Ascending aorta (tissue), 2 donors: ENCODE results near the gene ATF3. TPM values are rescaled to one million over a fixed set of nuclear protein-coding genes. Genes with fewer than 3 reads are reported as not detected.

Experiments
- DNase-seq, 2 donors: peaks; one replicate each; pipeline ENCODE4 v3.0.0-alpha.2; 2019; ENCODE audit warnings: low spot score in 2 of 2
- H3K27ac ChIP-seq, 2 donors: fragments of 200-600 bp; sonication (generic); one replicate each; pipeline ENCODE4 v1.5.1; 2016 to 2017; ENCODE audit warnings: mild to moderate bottlenecking in 1 of 2
- H3K27me3 ChIP-seq: fragments of 200-600 bp; sonication (generic); one replicate; pipeline ENCODE4 v1.5.1; 2017
- H3K36me3 ChIP-seq, 2 donors: fragments of 200-600 bp; sonication (generic); one replicate each; pipeline ENCODE4 v1.5.1; 2016
- H3K4me1 ChIP-seq, 2 donors: fragments of 200-600 bp; sonication (generic); one replicate each; pipeline ENCODE4 v1.5.1; 2016 to 2017; ENCODE audit warnings: mild to moderate bottlenecking in 1 of 2
- H3K4me3 ChIP-seq, 2 donors: fragments of 200-600 bp; sonication (generic); one replicate each; pipeline ENCODE4 v1.5.1; 2016 to 2017; ENCODE audit warnings: mild to moderate bottlenecking in 1 of 2
- H3K9me3 ChIP-seq, 2 donors: fragments of 200-600 bp; sonication (generic); one replicate each; pipeline ENCODE4 v1.5.1; 2016
- intact Hi-C: fragments of 100-400 bp; cut with DNase I; formaldehyde crosslinking; loops from one replicate; pipeline ENCODE4 v1.15.1; 2023
- total RNA-seq: library from RNA; depleted of rRNA; stranded (reverse); fragments of >200 nt; gene quantifications from one replicate; pipeline ENCODE4 v1.1.0, GENCODE V29; 2016
- TF ChIP-seq, protein P1 (sequence below), 3 experiments: fragments of 200-600 bp in 2 of 3; fragments of 450-650 bp in 1 of 3; sonication (generic) in 2 of 3; IDR thresholded peaks; one replicate each; pipeline ENCODE4 v1.5.1; 2016 to 2019; ENCODE audit warnings: antibody characterized with exemption in 3 of 3, mild to moderate bottlenecking in 1 of 3, moderate library complexity in 1 of 3

The ATF3 gene
- total RNA-seq, 1 donor from 2014 or later: 79.1 TPM

DNA sequence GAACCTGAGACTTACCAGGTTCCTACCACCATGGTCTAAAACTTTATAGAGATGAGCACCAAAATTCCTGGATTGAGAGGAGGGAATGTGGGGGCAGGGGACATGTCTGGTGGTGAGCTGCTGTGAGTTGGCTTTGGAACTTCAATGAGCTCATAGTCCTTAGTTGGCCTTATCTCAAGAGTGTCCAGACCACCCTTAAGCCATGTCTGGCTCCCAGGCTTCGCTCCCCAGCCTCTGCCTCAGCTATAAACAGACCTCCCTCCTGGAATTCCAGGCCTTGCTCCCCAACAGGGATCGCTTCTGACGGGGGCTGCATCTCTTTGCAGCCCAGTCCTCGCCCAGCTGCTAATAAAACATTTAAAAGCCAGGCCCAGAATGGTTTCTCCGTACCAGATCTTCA lies 19.5 kb downstream of the ATF3 start:
- no peaks in the 10 kb centered on the region for H3K36me3 ChIP-seq
- intact Hi-C loops: no loop called here
- no peak overlapping the region for H3K4me3 ChIP-seq
- H3K4me1 ChIP-seq: no peaks in the 10 kb centered on the region
- no peak overlapping the region for H3K27ac ChIP-seq
- no peaks in the 10 kb centered on the region for H3K27me3 ChIP-seq
- TF ChIP-seq, protein P1, sequence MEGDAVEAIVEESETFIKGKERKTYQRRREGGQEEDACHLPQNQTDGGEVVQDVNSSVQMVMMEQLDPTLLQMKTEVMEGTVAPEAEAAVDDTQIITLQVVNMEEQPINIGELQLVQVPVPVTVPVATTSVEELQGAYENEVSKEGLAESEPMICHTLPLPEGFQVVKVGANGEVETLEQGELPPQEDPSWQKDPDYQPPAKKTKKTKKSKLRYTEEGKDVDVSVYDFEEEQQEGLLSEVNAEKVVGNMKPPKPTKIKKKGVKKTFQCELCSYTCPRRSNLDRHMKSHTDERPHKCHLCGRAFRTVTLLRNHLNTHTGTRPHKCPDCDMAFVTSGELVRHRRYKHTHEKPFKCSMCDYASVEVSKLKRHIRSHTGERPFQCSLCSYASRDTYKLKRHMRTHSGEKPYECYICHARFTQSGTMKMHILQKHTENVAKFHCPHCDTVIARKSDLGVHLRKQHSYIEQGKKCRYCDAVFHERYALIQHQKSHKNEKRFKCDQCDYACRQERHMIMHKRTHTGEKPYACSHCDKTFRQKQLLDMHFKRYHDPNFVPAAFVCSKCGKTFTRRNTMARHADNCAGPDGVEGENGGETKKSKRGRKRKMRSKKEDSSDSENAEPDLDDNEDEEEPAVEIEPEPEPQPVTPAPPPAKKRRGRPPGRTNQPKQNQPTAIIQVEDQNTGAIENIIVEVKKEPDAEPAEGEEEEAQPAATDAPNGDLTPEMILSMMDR (IDR thresholded peaks at IDR 0.05): no peak
- DNase-seq: peak in 1 of 2 donors; percentile 34
- H3K9me3 ChIP-seq: no peaks in the 10 kb centered on the region

DNA sequence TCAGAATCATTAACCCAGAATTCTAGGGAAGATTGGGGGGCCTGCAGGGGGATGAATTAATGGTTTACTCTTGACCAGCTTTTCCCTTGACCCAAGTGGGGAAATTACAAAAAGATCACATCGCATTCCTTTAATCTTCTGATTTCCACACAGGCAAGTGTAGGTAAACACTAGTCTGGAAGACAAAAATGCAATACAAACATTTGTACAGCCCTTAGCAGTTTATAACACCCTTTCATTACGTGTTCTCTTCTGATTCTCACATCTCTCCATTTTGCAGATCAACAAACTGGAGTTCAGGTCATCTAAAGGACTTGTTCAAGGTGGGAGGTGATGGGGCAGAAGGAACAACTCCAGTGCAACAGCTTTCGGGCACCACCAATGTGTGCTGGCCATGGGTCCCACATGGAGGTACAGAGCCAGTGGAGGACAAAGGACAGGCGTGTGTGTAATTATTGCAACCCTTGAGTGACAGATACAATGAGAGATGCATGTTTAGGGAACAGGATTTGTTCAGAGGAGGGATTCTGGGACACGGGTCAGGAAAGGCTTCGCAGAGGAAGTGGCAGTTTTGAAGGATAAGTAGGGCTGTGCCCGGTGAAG lies 20.4 kb downstream of the ATF3 start:
- TF ChIP-seq, protein P1 (IDR thresholded peaks at IDR 0.05): no peak
- no peak overlapping the region for H3K4me3 ChIP-seq
- H3K4me1 ChIP-seq: no peaks in the 10 kb centered on the region
- H3K27me3 ChIP-seq: no peaks in the 10 kb centered on the region
- no peaks in the 10 kb centered on the region for H3K9me3 ChIP-seq
- no peaks in the 10 kb centered on the region for H3K36me3 ChIP-seq
- DNase-seq: no peak
- no peak overlapping the region for H3K27ac ChIP-seq
- intact Hi-C loops: no loop called here

DNA sequence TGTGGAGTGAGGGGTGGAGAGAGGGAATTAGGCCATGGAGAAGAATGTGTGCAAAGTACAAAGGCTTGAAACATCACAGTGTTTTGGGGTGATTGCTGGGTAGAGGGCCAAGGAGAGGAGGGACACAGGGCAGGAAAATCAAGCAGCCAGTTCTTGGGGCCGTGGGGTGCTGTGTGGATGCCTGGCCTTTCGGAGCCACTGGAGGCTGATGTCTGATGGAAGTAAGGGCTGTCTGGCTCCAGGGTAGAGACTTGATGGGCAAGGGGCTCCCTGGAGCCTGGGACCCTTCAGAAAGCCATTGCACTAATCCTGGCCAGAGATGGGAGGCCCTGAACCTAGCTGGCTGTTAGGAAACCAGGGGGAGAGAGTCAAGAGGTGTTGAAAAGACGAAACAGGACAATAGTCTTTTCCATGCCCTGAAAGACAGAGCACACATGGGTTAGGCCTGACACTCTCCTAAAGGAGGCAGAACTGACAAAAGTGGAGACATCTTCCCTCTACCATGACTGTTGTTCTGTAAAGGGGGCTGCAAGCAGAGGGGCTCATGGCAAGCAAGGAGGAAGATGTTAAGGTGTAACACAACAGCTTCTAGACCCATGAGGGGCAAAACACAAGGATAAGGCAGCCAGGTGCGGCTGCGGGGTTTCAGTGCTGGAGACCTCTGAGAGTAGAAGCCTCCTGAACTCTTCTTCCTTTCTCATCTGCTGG lies 21.0 kb downstream of the ATF3 start:
- TF ChIP-seq, protein P1 (IDR thresholded peaks at IDR 0.05): no peak
- no peak for DNase-seq
- H3K36me3 ChIP-seq: no peaks in the 10 kb centered on the region
- H3K27me3 ChIP-seq: no peaks in the 10 kb centered on the region
- no peak overlapping the region for H3K4me3 ChIP-seq
- intact Hi-C loops: loop anchor here (1.0 kb wide), 1 partner anchor 152 kb away; no protein-coding TSS in a partner anchor
- H3K4me1 ChIP-seq: no peaks in the 10 kb centered on the region
- H3K9me3 ChIP-seq: no peaks in the 10 kb centered on the region
- no peak overlapping the region for H3K27ac ChIP-seq

DNA sequence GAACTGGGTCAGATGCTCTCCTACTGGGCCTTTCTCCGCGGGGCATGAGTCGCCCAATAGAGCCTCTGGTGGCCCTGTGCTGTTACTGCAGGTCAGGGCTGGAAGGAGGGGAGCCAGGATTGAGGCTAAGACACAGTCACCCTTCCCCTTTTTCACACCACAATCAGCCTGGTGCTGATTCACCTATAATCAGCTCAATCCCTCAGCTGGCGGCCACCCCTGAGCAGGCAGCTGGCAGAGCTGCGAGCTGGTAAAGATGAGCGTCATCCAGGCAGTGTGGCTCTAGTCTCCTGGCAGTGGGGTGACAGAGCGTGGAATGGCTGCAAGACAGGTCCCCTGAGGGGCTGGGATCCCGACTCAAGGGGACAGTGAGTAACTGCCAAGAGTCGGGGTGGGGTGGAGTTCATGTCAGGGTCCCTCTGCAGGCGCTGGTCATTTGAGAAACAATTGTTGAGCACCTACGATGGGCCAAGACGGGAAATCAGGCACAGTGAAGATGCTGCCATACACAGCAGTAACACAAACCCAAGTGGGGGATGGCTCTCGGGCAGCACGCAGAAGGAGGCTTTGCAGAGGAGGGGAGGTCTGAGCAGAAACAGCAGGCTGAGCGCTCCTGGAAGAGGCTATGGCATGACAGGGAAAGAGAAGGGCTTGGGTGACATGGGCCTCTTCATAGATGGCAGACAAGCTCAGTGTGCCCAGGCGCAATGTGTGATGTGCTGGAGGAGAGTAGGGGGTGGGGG lies 21.8 kb downstream of the ATF3 start:
- intact Hi-C loops: loop anchor here (1.0 kb wide), 1 partner anchor 153 kb away; no protein-coding TSS in a partner anchor
- H3K27ac ChIP-seq: no peak overlapping the region
- DNase-seq: peak; percentile 31 to 80
- H3K27me3 ChIP-seq: no peaks in the 10 kb centered on the region
- no peaks in the 10 kb centered on the region for H3K4me1 ChIP-seq
- H3K36me3 ChIP-seq: no peaks in the 10 kb centered on the region
- H3K9me3 ChIP-seq: no peaks in the 10 kb centered on the region
- no peak overlapping the region for H3K4me3 ChIP-seq
- TF ChIP-seq, protein P1 (IDR thresholded peaks at IDR 0.05): peak; percentile 80 to 84 (median 84)

DNA sequence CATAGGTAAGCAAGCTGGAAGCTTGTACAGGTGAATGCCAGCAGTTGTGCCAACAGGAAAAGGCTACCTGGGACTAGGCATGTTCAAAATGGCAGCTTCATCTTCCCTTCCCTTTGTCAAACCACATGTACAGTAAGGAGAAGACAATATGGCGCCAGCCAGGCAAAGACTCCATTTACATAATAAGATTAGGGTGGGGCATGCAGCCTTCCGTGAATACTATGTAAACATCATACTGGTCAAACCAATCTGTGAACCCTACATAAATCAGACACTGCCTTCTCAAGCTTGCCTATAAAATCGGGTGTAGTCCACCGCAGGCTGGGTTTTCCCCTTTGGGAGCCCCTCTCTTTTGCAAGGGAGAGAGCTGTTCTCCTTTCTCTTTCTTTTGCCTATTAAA lies 24.6 kb downstream of the ATF3 start:
- Histone ChIP-seq H3K36me3 (no peaks in the 10 kb centered on the region), H3K9me3 (no peaks in the 10 kb centered on the region), H3K27me3 (no peaks in the 10 kb centered on the region), H3K27ac (no peak overlapping the region), H3K4me3 (no peak overlapping the region), H3K4me1 (peaks cover 5 to 11% of the 10 kb centered on the region in 2 donors)
- DNase-seq: no peak
- TF ChIP-seq, protein P1 (IDR thresholded peaks at IDR 0.05): no peak
- intact Hi-C loops: no loop called here
